ENCODE measurements around the gene ACP3. TPM values are rescaled to one million over a fixed set of nuclear protein-coding genes. Genes with fewer than 3 reads are reported as not detected.

The ACP3 gene
- total RNA-seq, 1 experiment from 2014 or later: 0.82 TPM

- Mint-ChIP-seq H3K4me1 (ENCODE audit: low read depth, unreplicated experiment) (peaks cover 35% of the 10 kb centered on the region), H3K27ac (ENCODE audit: unreplicated experiment) (no peak overlapping the region), H3K27me3 (ENCODE audit: insufficient read depth, unreplicated experiment) (no peaks in the 10 kb centered on the region), H3K9me3 (ENCODE audit: unreplicated experiment) (peaks cover 41% of the 10 kb centered on the region), H3K36me3 (ENCODE audit: insufficient read depth, unreplicated experiment) (peaks cover 14% of the 10 kb centered on the region), H3K4me3 (ENCODE audit: unreplicated experiment) (no peak overlapping the region)
- no TSS peak for BruUV-seq (replicated peaks)
- ChIA-PET CTCF (no interaction called here), POLR2A (no interaction called here)
- H3K4me3 ChIP-seq (ENCODE audit: low read depth, low read length): no peak overlapping the region
- no peaks in the 10 kb centered on the region for H3K27me3 ChIP-seq (replicated peaks; ENCODE audit: control insufficient read depth, insufficient read depth, low read length)
- H3K36me3 ChIP-seq (ENCODE audit: control insufficient read depth, insufficient read depth, low read length): no peaks in the 10 kb centered on the region
- TF ChIP-seq CTCF (IDR thresholded peaks at IDR 0.05; ENCODE audit: insufficient read depth in 1 of 2, low read depth in 1 of 2, low read length in 1 of 2, severe bottlenecking in 1 of 2, unreplicated experiment in 1 of 2): no peak
- intact Hi-C loops (cut with micrococcal nuclease; ENCODE audit: unreplicated experiment): no loop called here
- peaks cover 31% of the 10 kb centered on the region for H3K4me1 ChIP-seq
- no peak for DNase-seq
- H3K9me3 ChIP-seq: peaks cover 6% of the 10 kb centered on the region
These were observed 31.2 kb upstream of the ACP3 start for GRCh38 chr3:132286035-132286434.

GRCh38 chr3:132288357-132288756 is 28.9 kb upstream of the ACP3 start:
- peaks cover 4% of the 10 kb centered on the region for H3K36me3 Mint-ChIP-seq (ENCODE audit: insufficient read depth, unreplicated experiment)
- peaks cover 21% of the 10 kb centered on the region for H3K4me1 ChIP-seq
- H3K27ac Mint-ChIP-seq (ENCODE audit: unreplicated experiment): no peak overlapping the region
- H3K9me3 ChIP-seq: no peaks in the 10 kb centered on the region; the same call in 1 of the 2 replicates
- H3K27me3 Mint-ChIP-seq (ENCODE audit: insufficient read depth, unreplicated experiment): no peaks in the 10 kb centered on the region
- no TSS peak for BruUV-seq (replicated peaks)
- no peak for TF ChIP-seq CTCF (IDR thresholded peaks at IDR 0.05; ENCODE audit: insufficient read depth in 1 of 2, low read depth in 1 of 2, low read length in 1 of 2, severe bottlenecking in 1 of 2, unreplicated experiment in 1 of 2)
- no peaks in the 10 kb centered on the region for H3K36me3 ChIP-seq (ENCODE audit: control insufficient read depth, insufficient read depth, low read length)
- peaks cover 23% of the 10 kb centered on the region for H3K4me1 Mint-ChIP-seq (ENCODE audit: low read depth, unreplicated experiment)
- peaks cover 36% of the 10 kb centered on the region for H3K9me3 Mint-ChIP-seq (ENCODE audit: unreplicated experiment)
- DNase-seq: no peak
- no peak overlapping the region for H3K4me3 Mint-ChIP-seq (ENCODE audit: unreplicated experiment)
- no peak overlapping the region for H3K4me3 ChIP-seq (ENCODE audit: low read depth, low read length)
- intact Hi-C loops (cut with micrococcal nuclease; ENCODE audit: unreplicated experiment): no loop called here
- H3K27me3 ChIP-seq (replicated peaks; ENCODE audit: control insufficient read depth, insufficient read depth, low read length): no peaks in the 10 kb centered on the region
- ChIA-PET CTCF (no interaction called here), POLR2A (no interaction called here)

- CTCF ChIA-PET: no interaction called here
- TF ChIP-seq CTCF (IDR thresholded peaks at IDR 0.05; ENCODE audit: insufficient read depth in 1 of 2, low read depth in 1 of 2, low read length in 1 of 2, severe bottlenecking in 1 of 2, unreplicated experiment in 1 of 2): no peak
- BruUV-seq (replicated peaks): no TSS peak
- no peaks in the 10 kb centered on the region for H3K36me3 ChIP-seq (ENCODE audit: control insufficient read depth, insufficient read depth, low read length)
- H3K27me3 ChIP-seq (replicated peaks; ENCODE audit: control insufficient read depth, insufficient read depth, low read length): no peaks in the 10 kb centered on the region
- POLR2A ChIA-PET: no interaction called here
- Mint-ChIP-seq H3K4me3 (ENCODE audit: unreplicated experiment) (no peak overlapping the region), H3K27ac (ENCODE audit: unreplicated experiment) (no peak overlapping the region), H3K4me1 (ENCODE audit: low read depth, unreplicated experiment) (peaks cover 19% of the 10 kb centered on the region), H3K27me3 (ENCODE audit: insufficient read depth, unreplicated experiment) (no peaks in the 10 kb centered on the region), H3K36me3 (ENCODE audit: insufficient read depth, unreplicated experiment) (no peaks in the 10 kb centered on the region), H3K9me3 (ENCODE audit: unreplicated experiment) (peaks cover 30% of the 10 kb centered on the region)
- H3K9me3 ChIP-seq: no peaks in the 10 kb centered on the region; the same call in 1 of the 2 replicates
- intact Hi-C loops (cut with micrococcal nuclease; ENCODE audit: unreplicated experiment): no loop called here
- no peak for DNase-seq
- no peak overlapping the region for H3K4me3 ChIP-seq (ENCODE audit: low read depth, low read length)
- H3K4me1 ChIP-seq: peaks cover 15% of the 10 kb centered on the region
These were observed 27.9 kb upstream of the ACP3 start for GRCh38 chr3:132289316-132289715.
